ENCODE measurements around the gene AASS.

GRCh38 chr7:122094549-122094948 is 49.5 kb downstream of the AASS start:
- no peak for TF ChIP-seq SIN3A (IDR thresholded peaks at IDR 0.05; ENCODE audit: borderline replicate concordance, insufficient read depth, low read depth, low read length)
- no peak for TF ChIP-seq CTCF (IDR thresholded peaks at IDR 0.05)
- no peak for TF ChIP-seq REST (IDR thresholded peaks at IDR 0.05; ENCODE audit: insufficient read depth in 1 of 2, low read depth in 2 of 2, low read length in 1 of 2)
